Stimulated activated naive CD4-positive, alpha-beta T cell (primary cell): Measurements from ENCODE around the gene TSPAN4.

Source experiments
- DNase-seq, 6 experiments: peaks; one replicate each; lab custom pipeline; 2025; lab: John Stamatoyannopoulos, UW

Gene TSPAN4

DNA sequence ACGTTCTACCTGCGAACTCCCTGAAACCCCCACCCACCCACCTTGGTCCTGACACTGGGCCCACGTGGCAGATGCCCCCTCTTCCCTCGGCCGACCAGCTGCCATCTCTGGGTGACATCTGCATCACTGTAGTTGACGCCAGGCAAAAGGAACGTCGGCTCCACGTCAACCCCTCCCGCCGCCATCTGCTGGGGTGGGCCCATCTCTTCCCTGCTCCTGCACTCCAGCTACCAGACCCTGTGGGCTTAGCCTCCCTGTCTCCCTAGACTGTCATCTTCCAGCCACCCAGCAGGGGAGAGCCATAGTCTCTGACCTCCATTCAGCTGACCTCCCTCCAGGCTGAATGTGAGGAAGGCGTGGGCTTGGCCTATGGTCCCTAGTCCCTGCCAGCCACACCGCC lies 46.6 kb downstream of the TSPAN4 start:
- no peak for DNase-seq

DNA sequence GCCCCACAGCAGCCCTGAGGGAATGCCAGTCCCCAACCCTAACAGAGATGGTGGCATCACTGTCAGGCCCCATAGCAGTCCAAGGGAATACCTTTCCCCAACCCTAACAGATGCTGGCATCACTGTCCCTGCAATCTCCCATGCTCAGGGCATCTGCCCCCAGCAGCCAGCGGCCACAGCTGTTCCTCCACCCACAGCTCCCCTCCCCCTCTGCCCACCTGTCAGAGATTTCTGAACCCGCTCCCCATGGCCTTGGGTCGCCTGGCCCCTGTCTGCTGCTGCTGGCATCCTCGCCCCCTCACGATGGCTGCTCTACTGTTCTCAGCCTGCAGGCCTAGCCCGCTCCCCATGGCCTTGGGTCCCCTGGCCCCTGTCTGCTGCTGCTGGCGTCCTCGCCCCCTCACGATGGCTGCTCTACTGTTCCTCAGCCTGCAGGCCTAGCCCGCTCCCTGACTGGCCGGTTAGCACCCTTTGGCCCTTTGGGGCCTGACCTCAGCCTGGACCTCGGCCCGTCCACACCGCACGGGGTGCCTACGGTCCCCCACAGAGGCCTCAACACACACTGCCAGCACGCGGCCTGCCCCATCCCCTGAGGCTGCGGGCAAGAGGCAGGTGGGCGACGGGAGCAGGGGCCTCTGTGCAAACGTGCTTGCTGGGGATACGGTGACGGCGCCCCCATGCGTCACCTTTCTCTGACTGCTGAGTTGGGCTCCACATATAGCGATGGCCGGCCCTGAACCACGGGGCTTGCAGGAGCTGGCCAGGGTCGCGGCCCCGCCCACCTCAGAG lies 47.2 kb downstream of the TSPAN4 start:
- DNase-seq, result no peak

DNA sequence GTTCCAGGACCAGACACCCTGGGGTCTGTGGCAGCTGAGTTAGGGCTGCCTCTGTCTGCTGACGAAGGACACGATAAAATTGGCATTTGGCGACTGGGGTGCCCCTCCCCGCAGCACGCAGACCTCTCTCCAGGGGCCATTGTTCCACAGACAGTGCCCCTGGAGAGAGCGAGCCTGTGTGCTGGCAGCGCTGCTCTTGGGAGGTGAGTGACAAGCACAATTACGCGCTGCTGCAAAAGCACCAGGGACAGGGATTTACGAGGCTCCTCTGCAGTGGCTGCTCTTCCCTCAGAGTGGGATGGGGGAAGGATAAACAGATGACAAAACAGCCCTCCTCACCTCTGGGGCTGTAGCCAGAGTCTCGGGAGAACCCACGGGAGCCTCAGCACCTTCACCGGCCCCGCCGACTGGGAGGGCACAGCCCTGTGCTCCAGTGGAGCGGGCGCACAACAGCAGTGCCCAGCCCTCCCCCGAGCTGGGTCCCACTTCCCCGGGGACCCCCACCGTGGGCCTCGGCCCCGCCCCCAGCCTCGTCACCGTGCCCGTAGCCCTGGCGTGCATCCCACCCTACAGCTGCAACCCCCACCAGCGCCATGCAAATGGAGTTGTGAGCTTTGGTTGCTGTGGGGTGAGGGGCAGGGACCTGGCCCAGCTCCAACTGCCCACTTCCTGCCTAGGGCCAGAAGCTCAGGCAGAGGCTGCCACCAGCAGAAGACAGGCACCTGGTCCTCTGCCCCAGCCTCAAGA lies 48.3 kb downstream of the TSPAN4 start:
- DNase-seq, result no peak

DNA sequence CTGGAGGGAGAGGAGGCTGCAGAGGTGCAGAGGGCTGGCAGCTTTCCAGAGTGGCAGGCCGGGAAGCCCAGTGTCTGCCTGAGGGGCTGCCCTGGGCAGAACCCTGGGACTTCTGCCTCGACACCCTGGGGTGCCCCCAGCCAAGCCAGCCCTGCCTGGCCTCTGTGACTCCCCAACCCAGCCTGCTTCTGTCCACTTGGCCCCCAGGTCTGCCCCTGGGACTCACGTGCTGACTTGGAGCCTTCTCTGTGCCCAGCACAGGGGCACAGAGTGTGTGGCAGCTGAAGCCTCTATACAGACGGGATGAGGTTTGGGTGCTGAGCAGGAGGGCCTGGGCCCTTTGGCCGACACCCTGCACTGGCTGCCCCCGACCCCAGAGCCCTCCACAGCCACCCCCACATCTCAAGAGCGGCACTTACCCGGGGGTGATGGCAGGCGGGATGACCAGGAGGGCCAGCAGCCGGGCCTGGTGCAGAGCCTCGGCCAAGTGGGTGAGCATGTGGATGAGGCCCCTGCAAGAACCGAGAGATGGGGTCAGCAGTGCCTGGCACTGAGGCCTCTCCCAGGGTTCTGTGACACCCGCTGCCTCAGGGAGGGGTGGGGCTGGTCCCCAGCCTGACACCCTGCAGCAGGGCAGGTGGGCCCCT lies 50.5 kb downstream of the TSPAN4 start:
- DNase-seq, result no peak

DNA sequence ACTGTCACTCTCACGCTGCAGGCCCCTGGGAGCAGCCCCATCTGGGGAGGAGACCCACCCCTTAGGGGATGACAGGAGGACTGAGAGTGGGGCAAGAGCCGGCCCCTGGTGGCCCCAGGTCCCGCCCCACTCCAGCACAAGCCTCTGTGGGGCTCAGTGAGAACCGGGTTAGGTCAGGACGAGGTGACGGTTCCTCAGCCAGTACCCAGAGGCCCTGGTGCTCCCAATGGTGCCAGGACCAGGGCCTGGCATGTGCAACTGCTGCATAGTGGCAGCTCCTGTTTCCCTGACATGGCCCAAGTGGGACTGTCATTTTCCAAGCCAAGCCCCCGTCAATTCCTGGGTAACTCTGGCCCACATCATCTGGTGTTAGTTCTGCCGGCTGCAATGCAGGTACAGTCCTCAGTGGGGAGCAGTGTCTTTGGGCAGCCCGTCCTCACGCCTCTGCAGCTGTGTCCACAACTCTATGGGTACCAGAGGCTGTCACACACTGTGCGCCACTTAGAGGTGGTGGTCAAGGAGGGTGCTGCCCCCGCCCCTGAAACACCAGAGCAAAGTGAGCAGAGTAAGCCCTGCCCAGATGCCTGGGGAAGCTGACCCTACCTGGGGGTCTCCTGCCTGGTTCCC lies 52.0 kb downstream of the TSPAN4 start:
- no peak for DNase-seq

DNA sequence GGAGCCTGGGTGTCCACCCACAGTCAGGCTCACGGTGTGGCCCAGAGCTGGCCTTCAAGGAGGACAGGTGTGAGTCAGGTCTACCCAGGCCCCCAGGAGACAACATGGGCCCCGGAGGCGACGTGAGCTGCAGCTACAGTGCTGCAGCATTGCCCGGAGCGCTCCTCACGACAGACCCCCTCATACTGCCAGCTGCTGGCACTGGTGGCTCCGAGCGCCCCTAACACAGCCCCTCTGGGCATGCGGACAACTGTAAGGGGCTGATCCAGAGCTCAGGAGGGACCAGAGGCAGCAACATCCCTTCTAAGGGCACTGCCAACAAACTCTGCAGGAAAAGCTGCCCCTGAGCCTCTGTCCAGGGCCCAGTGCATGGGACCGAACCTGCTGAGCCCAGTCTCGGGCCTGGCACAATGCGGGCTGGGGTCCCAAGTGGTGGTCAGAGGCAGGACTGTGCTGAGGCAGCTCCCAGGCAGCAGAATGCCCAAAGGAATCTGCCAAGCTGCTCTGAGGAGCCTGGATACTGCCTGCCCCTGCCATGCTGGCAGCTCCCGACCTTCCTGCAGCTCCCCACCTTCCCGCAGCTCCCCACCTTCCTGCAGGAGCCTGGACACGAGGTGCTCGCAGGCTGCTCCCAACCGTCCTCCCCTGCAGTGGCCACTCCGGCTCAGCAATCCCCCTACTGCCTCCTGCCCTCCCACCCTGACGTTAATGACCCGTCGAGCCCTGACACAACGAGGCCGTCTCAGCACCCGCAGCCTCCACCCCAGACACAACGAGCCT lies 52.9 kb downstream of the TSPAN4 start:
- no peak for DNase-seq

DNA sequence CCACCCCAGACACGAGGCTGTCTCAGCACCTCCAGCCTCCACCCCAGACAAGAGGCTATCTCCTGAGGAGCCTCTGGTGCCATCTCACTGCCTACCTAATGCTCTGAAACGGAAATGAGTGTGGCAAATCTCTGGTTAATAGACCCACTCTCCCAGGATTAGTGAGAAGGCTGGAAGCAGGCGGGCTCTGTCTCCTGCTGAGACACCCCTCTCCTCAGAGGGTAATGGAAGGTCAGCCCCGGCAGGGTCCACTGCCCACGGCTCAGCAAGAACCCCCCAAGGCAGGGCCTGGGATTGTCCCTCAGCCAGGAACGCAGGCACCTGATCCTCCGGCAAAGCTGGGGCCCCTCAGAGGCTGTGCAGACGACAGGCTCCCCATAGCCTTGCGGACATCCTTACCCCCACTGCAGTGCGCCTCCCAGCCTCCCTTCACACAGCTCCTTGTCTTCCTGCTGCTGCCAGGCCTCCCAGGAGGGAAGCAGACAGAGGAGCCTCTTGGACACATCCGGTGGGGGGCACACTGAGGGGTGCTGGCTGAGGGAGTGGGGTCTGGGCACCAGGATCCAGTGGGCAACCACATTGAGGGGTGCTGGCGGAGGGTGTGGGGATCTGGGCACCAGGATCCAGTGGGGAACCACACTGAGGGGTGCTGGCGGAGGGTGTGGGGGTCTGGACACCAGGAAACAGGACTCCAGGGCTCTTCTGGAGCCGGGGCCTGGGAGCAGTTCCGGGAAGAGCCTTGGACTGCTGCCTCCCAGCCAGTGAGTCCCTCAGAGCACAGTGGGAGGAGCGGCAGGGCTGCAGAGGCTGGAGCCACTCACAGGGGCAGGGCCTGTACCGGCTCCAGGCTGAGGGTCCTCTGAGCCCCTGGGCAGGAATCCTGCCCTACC lies 54.8 kb downstream of the TSPAN4 start:
- no peak for DNase-seq

DNA sequence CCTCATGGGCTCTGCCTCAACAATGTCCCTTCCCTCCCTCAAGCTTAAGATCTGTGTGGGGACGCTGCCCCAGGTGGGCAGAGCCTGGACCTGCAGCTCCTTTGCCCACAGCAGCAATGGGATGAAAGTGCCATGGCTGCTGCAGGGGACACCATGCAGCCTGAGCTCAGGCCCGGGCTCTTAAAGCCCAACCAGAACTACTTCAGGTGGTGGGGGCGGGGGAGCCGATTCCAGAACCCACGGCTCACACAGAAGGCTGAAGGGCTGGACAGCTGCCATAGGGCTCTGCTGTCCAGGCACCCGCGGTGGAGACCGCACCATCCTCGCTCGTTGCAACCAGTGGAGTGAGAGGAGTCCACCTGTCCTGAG lies 55.5 kb downstream of the TSPAN4 start:
- no peak for DNase-seq

DNA sequence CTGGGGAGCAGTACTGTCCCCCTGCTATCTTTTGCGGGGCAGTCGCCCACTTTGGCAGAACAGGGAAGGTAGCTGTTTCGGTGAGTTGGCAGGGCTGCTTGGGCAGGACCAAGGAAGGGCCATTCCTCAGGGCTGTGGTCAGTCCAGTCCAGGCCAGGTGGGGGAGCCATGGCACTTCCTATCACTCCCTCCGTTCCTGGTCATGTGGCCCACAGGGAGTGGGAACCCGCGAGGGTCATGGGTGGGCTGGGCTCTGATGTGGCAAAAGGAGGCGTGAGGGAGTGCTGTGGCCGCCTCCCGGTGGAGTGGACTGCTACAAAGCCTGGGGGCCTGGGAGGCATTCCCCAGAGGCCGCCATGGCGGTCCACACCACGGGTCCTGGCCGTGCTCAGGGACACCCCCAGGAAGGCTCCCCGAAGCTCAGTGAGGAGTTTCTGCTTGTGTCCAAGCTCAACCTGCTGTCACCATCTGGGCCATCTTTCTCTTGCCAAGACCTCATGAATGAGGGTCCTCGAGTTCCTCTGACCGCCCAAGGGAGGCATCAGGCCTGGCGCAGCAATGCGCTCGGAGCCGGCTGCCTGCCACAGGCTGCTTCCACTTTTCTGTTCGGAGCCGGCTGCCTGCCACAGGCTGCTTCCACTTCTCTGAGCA lies 56.0 kb downstream of the TSPAN4 start:
- no peak for DNase-seq

DNA sequence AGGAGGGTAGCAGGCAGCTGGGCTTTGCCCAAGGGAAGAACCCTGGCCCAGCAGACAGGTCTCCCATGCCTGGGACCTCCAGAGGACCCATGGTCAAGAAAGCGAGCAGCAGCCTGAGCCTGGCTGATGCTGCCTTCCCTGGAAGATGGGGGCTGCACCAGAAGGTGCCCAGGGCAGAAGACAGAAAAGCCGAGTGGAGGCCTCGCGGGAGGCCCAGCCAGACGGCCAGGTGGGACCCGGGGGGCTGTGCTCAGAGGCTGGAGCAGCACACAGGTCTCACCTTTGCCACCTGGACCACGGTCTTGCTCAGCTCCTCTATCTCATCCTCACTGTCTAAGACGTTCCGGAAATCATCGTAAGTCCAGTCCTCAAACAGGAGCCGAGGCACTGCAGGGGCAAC lies 57.1 kb downstream of the TSPAN4 start:
- DNase-seq, result no peak

DNA sequence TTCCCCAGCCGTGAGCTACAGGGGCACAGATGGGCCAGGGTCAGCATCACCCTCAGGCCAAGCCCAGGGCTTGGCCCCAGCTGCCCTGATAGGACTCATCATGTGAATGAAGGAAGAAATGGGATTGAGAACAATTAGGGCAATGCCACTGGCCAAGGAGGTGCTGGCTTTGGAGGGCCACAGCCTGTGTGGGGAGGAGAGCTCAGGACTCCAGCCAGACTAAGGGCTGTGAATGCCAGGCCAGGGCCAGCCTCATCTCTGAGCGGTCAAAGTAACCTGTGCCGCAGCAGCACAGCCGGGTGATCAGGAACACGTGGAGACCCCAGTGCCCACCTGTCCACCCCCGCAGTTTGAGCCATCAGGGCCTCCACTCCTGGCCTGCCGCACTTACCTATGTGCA lies 57.9 kb downstream of the TSPAN4 start:
- no peak for DNase-seq

DNA sequence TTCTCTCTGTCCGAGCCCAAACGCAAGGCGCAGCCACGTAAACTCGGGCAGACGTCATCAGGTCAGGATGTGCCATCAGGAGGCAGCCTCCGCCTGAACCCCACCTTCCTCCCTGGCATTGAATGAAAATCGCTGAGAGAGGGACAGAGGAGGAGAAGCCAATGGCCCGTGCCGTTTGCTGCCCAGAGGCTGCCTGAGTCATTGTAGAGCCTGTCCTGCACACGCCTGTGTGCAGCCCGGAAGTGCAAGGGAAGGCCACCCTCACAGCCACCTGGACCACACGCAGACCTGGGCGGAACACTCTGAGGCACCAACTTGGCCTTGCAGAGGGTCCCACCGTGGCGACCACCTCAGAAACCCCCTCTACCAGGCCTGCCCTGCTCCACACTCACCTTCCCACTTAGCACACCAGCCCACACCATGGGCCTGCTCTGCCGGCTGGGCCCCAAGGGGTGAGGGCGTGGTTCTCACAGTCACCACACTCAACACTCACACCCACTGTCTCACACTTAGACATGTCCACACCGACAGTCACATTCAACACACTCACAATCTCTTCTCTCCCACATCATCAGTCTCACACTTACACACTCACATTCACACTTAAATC lies 58.9 kb downstream of the TSPAN4 start:
- DNase-seq, result no peak

DNA sequence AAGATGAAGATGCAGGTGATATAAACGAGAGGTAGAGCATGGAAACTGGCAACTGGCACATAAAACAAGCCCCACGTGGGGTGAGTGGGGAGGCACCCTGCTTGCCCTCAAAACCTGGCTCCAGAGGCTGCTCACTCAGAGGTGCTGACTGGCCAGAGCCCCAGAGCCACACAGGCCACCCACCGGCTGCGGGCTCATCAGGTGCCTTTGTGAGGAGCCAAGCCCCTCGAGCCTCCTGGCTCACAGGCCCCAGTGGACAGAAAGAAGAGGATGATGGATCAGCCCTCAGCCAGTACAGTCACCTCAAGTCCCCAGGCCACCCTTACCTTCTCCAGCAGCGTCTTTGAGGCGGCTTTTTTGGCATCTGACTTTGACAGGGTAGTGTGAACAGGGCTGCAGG lies 61.7 kb downstream of the TSPAN4 start:
- no peak for DNase-seq

DNA sequence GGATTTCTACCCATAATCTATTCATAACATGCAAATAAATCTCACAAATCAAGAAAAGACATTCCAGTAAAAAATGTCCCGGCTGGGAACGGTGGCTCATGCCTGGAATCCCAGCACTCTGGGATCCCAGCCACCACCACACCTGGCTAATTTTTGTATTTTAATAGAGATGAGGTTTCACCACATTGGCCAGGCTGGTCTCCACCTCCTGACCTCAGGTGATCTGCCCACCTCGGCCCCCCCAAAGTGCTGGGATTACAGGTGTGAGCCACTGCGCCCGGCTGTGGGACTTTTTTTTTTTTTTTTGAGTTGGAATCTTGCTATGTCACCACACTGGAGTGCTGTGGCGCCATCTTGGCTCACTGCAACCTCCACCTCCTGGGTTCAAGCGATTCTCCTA lies 63.3 kb downstream of the TSPAN4 start:
- no peak for DNase-seq

DNA sequence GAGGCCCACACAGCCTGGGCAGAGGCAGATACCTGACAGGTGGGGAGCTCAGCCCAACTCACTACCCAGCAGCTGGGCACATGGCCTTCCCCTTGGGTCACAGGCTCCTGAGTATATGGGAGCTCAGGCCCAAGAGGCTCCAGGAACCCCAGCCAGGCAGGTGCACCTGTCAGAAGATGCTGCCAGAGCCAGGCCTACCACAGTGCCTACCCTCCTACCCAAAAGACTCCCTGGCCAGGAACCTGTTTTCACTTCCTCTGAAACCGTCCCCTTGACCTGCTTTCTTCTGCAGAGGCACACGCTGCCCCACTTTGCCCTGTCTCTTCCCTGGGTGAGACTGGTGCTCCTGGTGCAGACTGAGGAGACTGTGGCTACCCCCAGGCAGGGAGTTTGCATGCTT lies 65.0 kb downstream of the TSPAN4 start:
- DNase-seq, result no peak

DNA sequence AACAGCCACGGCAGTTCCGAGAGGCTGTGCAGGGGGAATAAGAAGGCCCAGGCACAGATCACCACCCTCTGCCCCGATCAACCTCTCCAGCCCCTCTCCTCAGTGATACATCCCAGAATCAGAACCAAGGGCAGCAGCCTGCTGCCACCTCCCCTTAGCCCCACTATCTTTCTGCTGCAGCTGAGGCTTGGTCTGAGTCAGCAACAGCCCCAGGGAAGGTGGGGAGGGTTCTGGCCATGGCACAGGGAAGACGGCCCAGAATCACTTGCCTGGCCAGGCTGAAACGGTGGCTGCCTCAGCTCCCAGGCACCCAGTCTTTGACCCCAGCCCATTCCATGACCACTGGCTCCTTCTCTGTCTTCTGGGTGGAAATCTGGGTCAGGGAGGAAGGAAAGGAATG lies 65.6 kb downstream of the TSPAN4 start:
- DNase-seq, result no peak

DNA sequence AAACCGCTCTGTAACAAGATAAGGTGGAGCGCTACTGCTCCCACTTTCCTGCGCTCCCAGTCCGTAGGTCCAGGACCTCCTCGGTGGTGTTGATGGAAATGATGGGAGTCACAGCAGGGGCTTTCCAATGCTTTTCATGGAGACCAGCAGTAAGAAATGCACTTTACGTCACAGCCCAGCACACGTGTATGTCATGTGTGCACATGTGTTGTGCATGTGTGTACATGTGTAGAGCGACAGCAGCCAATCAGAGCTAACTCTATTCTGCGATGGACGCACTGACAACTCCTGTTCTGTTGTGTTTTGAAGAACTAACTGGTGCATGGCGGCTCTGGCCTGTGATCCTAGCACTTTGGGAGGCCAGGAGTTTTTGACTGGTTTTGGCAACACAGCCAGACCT lies 66.8 kb downstream of the TSPAN4 start:
- no peak for DNase-seq

DNA sequence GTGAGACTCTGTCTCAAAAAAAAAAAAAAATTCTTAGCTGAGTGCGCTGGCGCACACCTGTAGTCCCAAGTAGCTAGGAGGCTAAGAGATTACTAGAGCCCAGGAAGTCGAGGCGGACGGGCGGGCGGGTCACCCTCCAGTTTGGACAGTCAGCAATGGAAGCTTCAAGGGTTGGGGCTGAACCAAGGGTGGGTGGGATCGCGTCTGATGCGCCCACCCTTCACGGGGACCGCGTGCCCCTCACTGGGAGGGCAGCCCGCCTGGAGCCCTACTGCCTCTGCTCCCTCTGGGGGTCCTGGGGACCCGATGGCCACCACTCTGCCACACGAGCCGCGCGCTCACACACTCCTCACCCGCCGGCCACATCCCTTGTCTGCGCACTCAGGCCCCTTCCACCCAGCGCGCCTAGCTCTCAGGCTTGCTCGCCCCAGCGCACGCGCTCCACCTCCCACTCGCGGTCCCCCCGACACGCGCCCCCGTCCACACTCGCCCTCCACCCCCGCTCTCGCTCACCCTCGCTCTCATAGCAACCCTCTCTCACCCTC lies 67.5 kb downstream of the TSPAN4 start:
- DNase-seq, result no peak

DNA sequence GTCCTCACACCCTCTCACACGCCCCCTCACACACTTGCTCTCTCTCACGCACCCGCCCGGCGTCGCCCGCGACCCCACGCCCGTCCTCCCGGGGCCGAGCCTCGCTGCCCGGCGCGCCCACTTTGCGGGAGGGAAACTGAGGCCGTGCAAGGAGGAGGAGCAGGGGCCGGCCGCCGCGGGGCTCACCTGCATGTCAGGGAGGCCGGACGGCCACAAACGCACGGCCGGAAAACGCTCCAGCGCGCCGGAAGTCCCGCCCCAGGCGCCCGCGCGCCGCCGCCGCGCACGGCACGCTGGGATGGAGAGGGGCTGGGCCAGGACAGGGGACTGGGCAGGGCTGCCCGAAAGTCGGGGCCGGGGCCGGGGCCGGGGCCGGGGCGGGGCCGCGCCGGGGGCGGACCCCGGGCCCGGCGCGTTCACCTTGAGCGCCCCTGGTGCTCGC lies 68.0 kb downstream of the TSPAN4 start, which contains the start of gene CHID1:
TSS of gene CHID1 (minus strand) at position 222 of the 442 bp plus-strand sequence. CDS start 5,994 bp downstream, outside the sequence.
- peak; percentile 50 to 77 (median 69) for DNase-seq
